Neuron (in vitro differentiated cells): ENCODE measurements around the gene SPHKAP.
"Not testable (repeated sequence)": the region's sequence is repeated elsewhere in the genome, so short reads cannot be mapped to it uniquely, and the experiment has no call there.

Experiments
- H2AFZ ChIP-seq: one replicate; pipeline ENCODE4 v1.6.1; 2013; ENCODE audit warnings: low read depth, mild to moderate bottlenecking, inconsistent platforms, low read length, moderate library complexity
- H3K27me3 ChIP-seq: one replicate; pipeline ENCODE4 v1.6.1; 2013; ENCODE audit warnings: low read length; ENCODE audit not compliant: insufficient read depth
- H3K36me3 ChIP-seq: one replicate; pipeline ENCODE4 v1.6.1; 2013; ENCODE audit warnings: low read length; ENCODE audit not compliant: insufficient read depth
- H3K4me1 ChIP-seq: one replicate; pipeline ENCODE4 v1.6.1; 2013; ENCODE audit warnings: low read length; ENCODE audit not compliant: insufficient read depth
- H3K4me3 ChIP-seq: 2 replicates; pipeline ENCODE4 v1.5.1; 2013; ENCODE audit warnings: mild to moderate bottlenecking, low read length, moderate library complexity
- H3K9me3 ChIP-seq: one replicate; pipeline ENCODE4 v1.6.1; 2013; ENCODE audit warnings: low read length

SPHKAP gene, protein sequence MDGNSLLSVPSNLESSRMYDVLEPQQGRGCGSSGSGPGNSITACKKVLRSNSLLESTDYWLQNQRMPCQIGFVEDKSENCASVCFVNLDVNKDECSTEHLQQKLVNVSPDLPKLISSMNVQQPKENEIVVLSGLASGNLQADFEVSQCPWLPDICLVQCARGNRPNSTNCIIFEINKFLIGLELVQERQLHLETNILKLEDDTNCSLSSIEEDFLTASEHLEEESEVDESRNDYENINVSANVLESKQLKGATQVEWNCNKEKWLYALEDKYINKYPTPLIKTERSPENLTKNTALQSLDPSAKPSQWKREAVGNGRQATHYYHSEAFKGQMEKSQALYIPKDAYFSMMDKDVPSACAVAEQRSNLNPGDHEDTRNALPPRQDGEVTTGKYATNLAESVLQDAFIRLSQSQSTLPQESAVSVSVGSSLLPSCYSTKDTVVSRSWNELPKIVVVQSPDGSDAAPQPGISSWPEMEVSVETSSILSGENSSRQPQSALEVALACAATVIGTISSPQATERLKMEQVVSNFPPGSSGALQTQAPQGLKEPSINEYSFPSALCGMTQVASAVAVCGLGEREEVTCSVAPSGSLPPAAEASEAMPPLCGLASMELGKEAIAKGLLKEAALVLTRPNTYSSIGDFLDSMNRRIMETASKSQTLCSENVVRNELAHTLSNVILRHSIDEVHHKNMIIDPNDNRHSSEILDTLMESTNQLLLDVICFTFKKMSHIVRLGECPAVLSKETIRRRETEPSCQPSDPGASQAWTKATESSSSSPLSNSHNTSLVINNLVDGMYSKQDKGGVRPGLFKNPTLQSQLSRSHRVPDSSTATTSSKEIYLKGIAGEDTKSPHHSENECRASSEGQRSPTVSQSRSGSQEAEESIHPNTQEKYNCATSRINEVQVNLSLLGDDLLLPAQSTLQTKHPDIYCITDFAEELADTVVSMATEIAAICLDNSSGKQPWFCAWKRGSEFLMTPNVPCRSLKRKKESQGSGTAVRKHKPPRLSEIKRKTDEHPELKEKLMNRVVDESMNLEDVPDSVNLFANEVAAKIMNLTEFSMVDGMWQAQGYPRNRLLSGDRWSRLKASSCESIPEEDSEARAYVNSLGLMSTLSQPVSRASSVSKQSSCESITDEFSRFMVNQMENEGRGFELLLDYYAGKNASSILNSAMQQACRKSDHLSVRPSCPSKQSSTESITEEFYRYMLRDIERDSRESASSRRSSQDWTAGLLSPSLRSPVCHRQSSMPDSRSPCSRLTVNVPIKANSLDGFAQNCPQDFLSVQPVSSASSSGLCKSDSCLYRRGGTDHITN (N-terminal part only)

DNA sequence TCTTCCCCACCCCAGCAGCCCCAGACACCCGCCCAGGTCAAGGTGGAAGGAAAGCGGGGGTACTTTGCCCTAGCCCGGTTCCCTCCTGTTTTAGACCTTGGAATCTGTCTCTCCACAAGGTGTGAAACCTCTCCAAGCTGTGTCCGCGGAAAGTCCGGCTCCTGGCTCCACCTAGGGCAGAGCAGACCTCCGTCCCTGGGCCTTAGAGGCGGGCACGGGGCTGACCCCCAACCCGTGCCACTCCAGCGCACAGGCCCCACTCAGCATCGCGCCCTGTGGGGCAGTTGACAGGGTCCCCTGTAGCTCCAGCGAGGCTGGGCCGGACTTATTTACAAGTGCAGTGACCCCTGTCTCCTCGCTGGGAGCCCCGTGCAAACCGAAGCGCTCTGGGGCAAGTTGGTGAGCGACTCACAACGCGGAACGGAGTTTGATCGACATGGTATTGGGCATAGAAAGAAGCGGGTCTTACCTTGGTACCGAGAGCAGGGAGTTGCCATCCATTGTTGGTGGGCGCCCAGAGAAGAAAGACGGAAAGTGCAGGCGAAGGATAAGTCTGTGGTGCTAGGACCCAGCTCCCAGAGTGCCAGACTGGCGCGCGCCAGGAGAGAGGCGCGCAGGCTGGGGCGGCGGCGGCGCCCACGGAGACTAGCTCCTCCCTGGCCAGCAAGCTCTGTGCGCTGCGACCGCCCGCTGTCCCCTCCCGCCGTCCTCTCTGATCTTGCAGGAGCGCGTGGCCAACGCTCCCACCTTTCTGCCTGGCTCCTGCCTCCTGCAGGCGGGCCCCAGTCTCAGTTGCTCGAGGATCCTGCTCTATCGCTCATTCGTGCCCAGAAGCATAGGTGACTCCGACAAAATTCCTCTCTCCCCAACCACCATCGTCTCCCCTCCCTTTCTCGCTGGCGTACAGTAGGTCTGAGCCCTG is at the start of gene SPHKAP:
Gene SPHKAP, minus strand, starts transcription at position 590 of the 922 bp plus-strand sequence. Its CDS starts 89 bp downstream, at position 501.
- H3K27me3 ChIP-seq, result peaks cover 35% of the 10 kb centered on the region
- no peak within 1 kb of the TSS for H2AFZ ChIP-seq
- H3K4me3 ChIP-seq, result no peak within 1 kb of the TSS
- H3K4me1 ChIP-seq, result no peaks in the 10 kb centered on the region
- no peaks in the 10 kb centered on the region for H3K36me3 ChIP-seq
- H3K9me3 ChIP-seq, result no peaks in the 10 kb centered on the region

DNA sequence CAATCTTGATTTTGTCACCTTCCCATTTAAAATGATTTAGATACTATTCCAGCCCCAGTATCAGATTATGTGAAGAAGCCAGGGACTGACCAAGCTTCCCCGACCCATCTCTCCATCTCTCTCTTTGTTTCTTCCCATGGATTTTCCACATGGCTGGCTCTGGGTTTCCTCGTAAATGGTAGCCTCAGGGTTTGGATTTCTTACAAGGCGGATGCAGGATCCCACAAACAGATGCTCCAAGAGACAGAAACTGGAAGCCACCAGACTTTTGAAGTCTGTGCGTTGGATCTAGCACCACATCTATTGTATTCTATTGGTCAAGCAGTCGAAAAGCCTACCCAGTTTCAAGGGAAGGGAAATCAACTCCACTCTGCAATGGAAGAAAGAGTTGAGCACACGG is 46.0 kb upstream of the SPHKAP start:
- Histone ChIP-seq H3K9me3 (no peaks in the 10 kb centered on the region), H3K36me3 (no peaks in the 10 kb centered on the region), H2AFZ (no peak overlapping the region), H3K4me3 (no peak overlapping the region), H3K27me3 (no peaks in the 10 kb centered on the region), H3K4me1 (no peaks in the 10 kb centered on the region)

DNA sequence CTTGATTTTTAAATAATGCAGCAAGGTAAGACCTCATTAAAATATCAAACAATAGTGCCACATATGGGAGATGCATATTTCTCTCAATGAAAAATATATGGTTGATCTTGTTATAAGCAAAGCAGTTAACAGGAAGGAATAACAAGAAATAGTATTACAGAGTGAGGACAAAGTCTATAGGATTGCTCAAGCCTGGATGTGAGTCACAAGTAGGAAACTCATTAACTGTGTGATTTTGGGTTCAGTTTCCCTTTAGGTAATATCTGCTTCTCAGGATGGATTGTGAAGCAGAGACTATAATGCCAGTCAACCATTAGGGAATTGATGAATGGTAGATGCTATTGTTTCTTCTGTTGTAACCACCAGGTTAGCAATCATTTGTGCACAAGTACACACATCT is 42.9 kb upstream of the SPHKAP start:
- Histone ChIP-seq H3K9me3 (no peaks in the 10 kb centered on the region), H3K36me3 (no peaks in the 10 kb centered on the region), H3K4me1 (no peaks in the 10 kb centered on the region), H3K4me3 (no peak overlapping the region), H2AFZ (no peak overlapping the region), H3K27me3 (no peaks in the 10 kb centered on the region)

DNA sequence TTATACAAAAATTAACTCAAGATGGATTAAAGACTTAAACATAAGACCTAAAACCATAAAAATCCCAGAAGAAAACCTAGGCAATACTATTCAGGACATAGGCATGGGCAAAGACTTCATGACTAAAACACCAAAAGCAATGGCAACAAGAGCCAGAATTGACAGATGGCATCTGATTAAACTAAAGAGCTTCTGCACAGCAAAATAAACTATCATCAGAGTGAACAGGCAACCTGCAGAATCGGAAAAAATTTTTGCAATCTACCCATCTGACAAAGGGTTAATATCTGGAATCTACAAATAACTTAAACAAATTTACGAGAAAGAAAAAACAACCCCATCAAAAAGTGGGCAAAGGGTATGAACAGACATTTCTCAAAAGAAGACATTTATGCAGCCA is 37.1 kb upstream of the SPHKAP start:
- not testable (repeated sequence) for H3K36me3 ChIP-seq, H3K4me1 ChIP-seq, H3K4me3 ChIP-seq, H2AFZ ChIP-seq, H3K9me3 ChIP-seq, H3K27me3 ChIP-seq

DNA sequence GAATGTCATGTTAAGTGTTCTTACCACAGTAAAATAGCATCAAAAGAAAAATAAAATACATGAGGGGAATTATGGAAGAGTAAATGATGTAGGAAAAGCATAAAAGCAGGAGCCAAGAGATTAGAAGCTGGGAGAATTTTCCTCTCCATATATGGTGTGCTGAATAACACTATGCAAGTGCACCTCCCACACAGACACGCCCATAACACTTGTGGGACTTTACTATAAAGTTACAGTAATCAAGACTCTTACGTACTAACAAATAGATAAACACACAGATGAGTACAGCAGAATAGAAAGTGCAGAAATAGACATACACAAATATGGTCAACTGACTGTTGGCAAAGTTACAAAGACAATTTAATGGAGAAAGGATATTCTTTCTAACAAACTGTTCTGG is 16.0 kb upstream of the SPHKAP start:
- H3K4me1 ChIP-seq, result no peaks in the 10 kb centered on the region
- no peak overlapping the region for H3K4me3 ChIP-seq
- no peaks in the 10 kb centered on the region for H3K27me3 ChIP-seq

DNA sequence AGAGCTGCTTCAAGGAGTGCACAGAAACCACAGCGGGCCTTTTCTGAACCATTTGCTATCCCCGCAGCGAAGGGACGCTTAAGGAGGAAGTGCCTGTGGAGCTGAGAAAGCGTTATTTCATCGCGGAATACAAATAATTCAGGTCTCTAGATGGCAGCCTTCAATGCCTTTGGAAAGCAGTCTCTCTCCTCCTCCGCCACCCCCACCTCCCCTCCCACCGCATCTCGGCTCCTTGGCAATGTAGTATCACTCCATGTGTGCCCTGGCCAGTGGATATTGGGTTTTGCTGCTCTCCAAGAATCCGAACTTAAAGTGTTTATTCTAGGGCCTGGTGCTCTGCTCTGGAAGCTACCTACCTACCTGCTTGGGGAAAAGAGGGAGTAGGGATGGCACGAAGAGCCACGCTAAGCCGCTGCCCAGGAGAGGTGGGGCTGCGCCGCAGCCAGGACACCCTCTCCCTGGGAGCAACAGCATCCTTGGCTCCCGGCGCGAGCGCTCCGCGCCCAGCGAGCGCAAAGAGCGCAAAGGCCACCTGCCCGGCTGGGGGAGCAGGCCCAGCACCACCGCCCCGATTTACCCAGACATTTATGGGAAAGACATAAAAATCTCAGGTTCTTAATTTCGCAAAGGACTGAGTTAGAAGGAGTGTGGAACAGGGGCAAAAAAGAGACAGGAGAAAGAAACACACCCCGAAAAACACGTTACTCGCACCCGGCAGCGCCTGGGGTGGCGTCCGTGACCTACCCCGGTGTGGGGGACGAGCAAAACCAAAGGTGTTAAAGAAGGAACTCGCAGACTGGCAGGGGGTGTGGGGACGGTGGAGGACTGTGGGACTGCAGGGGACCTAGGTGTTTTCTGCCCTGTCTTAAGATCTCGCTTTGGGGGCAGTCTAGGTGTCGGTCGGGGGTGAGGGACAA is 1.0 kb downstream of the SPHKAP start:
- Histone ChIP-seq H2AFZ (no peak overlapping the region), H3K4me3 (no peak overlapping the region), H3K4me1 (no peaks in the 10 kb centered on the region), H3K36me3 (no peaks in the 10 kb centered on the region), H3K9me3 (no peaks in the 10 kb centered on the region), H3K27me3 (peaks cover 35% of the 10 kb centered on the region)

More for the DNA sequence above, 16.0 kb upstream of the SPHKAP start:
- H3K36me3 ChIP-seq, result no peaks in the 10 kb centered on the region
- no peak overlapping the region for H2AFZ ChIP-seq
- H3K9me3 ChIP-seq, result no peaks in the 10 kb centered on the region

DNA sequence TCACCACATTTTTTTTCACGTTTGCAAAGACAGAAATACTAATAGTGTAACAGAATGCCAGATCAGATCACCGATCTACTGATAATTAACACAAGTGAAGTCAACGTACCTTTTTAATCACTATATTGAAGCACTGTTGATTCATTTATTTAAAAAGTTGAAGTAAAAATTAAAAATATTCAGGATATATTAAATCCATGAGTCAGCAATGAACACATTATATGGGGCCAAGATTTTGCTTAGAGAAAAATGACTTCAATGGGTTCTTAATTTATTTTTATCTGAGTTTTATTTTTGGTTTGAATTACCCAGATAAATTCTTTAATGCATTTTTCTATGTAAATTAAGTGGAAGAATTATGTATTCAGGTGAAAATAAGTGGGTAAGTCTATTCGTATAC is 14.2 kb downstream of the SPHKAP start:
- no peak overlapping the region for H2AFZ ChIP-seq
- no peaks in the 10 kb centered on the region for H3K27me3 ChIP-seq
- H3K36me3 ChIP-seq, result no peaks in the 10 kb centered on the region
- H3K9me3 ChIP-seq, result no peaks in the 10 kb centered on the region
- H3K4me1 ChIP-seq, result no peaks in the 10 kb centered on the region
- H3K4me3 ChIP-seq, result no peak overlapping the region

DNA sequence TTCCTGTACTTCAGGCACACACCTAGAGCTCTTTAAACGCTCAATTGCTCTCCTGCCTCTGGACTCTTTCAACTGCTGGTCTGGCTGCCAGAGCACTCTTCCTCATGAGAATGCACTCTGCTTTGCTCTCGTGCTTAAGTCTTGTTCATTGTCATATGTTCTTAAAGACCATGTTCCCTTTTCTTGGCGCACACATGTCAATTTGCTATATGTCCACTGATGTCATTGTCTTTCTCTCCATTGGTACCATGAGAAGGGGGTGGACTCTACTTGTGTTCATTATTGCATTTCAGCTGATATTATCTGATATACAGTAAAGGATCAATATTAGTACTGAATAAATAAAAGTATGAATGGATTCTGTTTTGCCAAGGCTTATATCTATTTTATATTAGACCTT is 16.8 kb downstream of the SPHKAP start:
- no peaks in the 10 kb centered on the region for H3K4me1 ChIP-seq
- no peaks in the 10 kb centered on the region for H3K9me3 ChIP-seq
- no peak overlapping the region for H3K4me3 ChIP-seq
- no peaks in the 10 kb centered on the region for H3K36me3 ChIP-seq
- no peaks in the 10 kb centered on the region for H3K27me3 ChIP-seq
- H2AFZ ChIP-seq, result no peak overlapping the region

DNA sequence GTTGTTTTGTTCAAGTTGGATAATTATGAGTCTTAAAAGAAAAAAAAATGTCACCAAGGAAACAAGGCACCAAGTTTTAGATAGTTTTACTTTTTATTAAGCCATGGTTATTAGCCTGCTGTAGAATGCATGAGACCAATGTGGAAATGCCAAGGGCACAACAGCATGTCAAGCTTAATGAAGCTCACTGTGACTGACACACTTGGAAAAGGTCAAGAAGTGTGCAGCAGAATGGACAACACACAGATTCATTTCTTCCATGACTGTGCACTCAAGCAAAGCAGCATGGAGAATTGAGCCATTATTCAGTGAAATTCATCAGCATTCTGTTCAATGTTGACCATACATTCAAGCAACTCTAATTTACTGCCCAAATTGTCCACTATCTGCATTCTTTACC is 23.6 kb downstream of the SPHKAP start:
- H3K36me3 ChIP-seq, result no peaks in the 10 kb centered on the region
- H3K4me3 ChIP-seq, result no peak overlapping the region
- H3K4me1 ChIP-seq, result no peaks in the 10 kb centered on the region
- no peaks in the 10 kb centered on the region for H3K27me3 ChIP-seq
- H3K9me3 ChIP-seq, result no peaks in the 10 kb centered on the region
- H2AFZ ChIP-seq, result no peak overlapping the region

DNA sequence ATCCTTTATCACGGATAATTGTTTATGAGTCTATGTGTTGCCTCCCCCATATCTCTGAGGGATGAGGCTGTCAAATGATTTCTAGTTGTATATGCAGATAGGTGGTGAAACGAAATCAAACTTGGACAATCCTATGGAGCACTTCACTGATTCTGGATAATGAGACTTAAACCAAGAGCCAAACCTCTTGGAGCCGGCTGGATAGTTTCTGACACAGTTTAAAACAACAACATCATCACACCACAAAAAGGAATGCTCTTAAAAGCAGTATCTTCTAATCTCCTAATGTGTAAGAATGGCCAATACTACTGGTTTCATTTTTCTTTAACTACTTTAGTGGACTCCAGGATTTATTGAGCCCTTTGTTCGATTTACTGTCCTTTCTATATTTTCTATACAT is 36.5 kb downstream of the SPHKAP start:
- no peak overlapping the region for H3K4me3 ChIP-seq
- no peaks in the 10 kb centered on the region for H3K4me1 ChIP-seq
- H3K27me3 ChIP-seq, result no peaks in the 10 kb centered on the region
- H2AFZ ChIP-seq, result no peak overlapping the region
- no peaks in the 10 kb centered on the region for H3K9me3 ChIP-seq
- no peaks in the 10 kb centered on the region for H3K36me3 ChIP-seq

DNA sequence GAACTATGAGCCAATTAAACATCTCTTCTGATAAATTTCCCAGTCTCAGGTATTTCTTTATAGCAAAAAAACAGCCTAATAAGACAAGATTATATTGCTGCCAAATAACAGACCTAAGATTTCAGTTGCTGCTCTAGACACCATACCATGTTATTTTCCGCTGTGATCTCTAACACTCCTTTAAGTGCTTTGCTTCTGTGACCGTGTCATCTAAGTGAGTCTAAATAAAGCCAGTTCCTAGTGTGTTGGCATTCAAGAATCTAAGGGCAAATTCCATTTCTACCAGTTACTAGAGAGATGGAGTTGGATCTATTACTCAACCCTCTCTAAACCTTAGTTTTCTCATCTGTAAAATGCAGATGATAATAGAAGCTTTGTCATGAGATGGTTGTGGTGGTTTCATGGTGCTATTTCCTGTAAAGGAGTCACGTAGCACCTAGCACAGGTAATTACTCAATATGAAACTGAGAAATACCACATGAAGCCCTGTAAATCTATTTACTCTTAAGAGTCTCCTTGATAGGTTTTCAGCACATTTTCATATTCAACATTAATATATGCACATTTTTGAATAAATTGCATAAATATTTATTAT is 40.5 kb downstream of the SPHKAP start:
- Histone ChIP-seq H3K36me3 (no peaks in the 10 kb centered on the region), H3K4me3 (no peak overlapping the region), H3K9me3 (no peaks in the 10 kb centered on the region), H2AFZ (no peak overlapping the region), H3K4me1 (no peaks in the 10 kb centered on the region), H3K27me3 (no peaks in the 10 kb centered on the region)
